HepG2 (cell line): ENCODE results near the gene HMBS. TPM values are rescaled to one million over a fixed set of nuclear protein-coding genes. Genes with fewer than 3 reads are reported as not detected.

Experiments
- AGO2 ChIP-seq: fragments of 200-400 bp; formaldehyde crosslinking; optimal IDR thresholded peaks from 2 replicates; pipeline ENCODE3; 2017; ENCODE audit warnings: mild to moderate bottlenecking, low read depth, low read length, moderate library complexity
- ARNT2 ChIP-seq: sonication (generic); formaldehyde crosslinking; IDR thresholded peaks from 2 replicates; pipeline ENCODE4 v1.8.0; 2022; ENCODE audit warnings: mild to moderate bottlenecking, low read depth, missing genetic modification reagents, moderate library complexity
- CENPX ChIP-seq: sonication (generic); formaldehyde crosslinking; IDR thresholded peaks from 2 replicates; pipeline ENCODE4 v1.9.0; 2021; ENCODE audit warnings: mild to moderate bottlenecking, missing genetic modification reagents, moderate library complexity
- CHD4 ChIP-seq: fragments of 200-600 bp; sonication (generic); IDR thresholded peaks from 2 replicates; pipeline ENCODE4 v1.7.0; 2017; ENCODE audit warnings: mild to moderate bottlenecking, low read length, borderline replicate concordance
- FOXC1 ChIP-seq: sonication (generic); formaldehyde crosslinking; IDR thresholded peaks from 2 replicates; pipeline ENCODE4 v1.8.0; 2022; ENCODE audit warnings: mild to moderate bottlenecking, missing genetic modification reagents, borderline replicate concordance
- FOXO4 ChIP-seq: sonication (generic); formaldehyde crosslinking; conservative IDR thresholded peaks from 2 replicates; pipeline ENCODE4 v1.8.1; 2023; ENCODE audit warnings: missing genetic modification reagents
- KLF11 ChIP-seq: IDR thresholded peaks from 2 replicates; pipeline ENCODE4 v1.6.1; 2016; ENCODE audit warnings: missing compliant biosample characterization
- MIER3 ChIP-seq: IDR thresholded peaks from 2 replicates; pipeline ENCODE4 v1.6.1; 2016; ENCODE audit warnings: missing compliant biosample characterization, borderline replicate concordance
- POLR2AphosphoS5 ChIP-seq: IDR thresholded peaks from 2 replicates; pipeline ENCODE4 v1.6.1; 2012; ENCODE audit warnings: low read depth, low read length
- POLR2G ChIP-seq: fragments of 200-400 bp; formaldehyde crosslinking; IDR thresholded peaks from 2 replicates; pipeline ENCODE4 v1.6.1; 2018; ENCODE audit warnings: mild to moderate bottlenecking, low read depth, low read length, moderate library complexity
- SAFB2 ChIP-seq: sonication (generic); formaldehyde crosslinking; IDR thresholded peaks from 2 replicates; pipeline ENCODE4 v1.5.1; 2020; ENCODE audit warnings: missing genetic modification reagents, low read depth, mild to moderate bottlenecking, borderline replicate concordance
- STAT5B ChIP-seq: sonication (generic); formaldehyde crosslinking; IDR thresholded peaks from 2 replicates; pipeline ENCODE4 v1.4.0; 2020; ENCODE audit warnings: missing genetic modification reagents
- TCF7 ChIP-seq: sonication (generic); IDR thresholded peaks from 2 replicates; pipeline ENCODE4 v1.6.1; 2016; ENCODE audit warnings: antibody characterized with exemption, low read depth
- TFE3 ChIP-seq: IDR thresholded peaks from 2 replicates; pipeline ENCODE4 v1.6.1; 2016
- ZIK1 ChIP-seq: sonication (generic); formaldehyde crosslinking; IDR thresholded peaks from 2 replicates; pipeline ENCODE4 v1.5.0; 2020; ENCODE audit warnings: mild to moderate bottlenecking, low read depth, missing genetic modification reagents, borderline replicate concordance
- ZNF12 ChIP-seq: sonication (generic); formaldehyde crosslinking; IDR thresholded peaks from 2 replicates; pipeline ENCODE4 v1.5.0; 2020; ENCODE audit warnings: missing genetic modification reagents
- ZNF235 ChIP-seq: sonication (generic); formaldehyde crosslinking; IDR thresholded peaks from 2 replicates; pipeline ENCODE4 v1.8.1; 2023; ENCODE audit warnings: mild to moderate bottlenecking, missing genetic modification reagents, borderline replicate concordance
- ZNF574 ChIP-seq: sonication (generic); formaldehyde crosslinking; IDR thresholded peaks from 2 replicates; pipeline ENCODE4 v1.4.0; 2020; ENCODE audit warnings: missing genetic modification reagents
- polyA plus RNA-seq, 8 experiments: library from polyadenylated mRNA; depleted of rRNA in 3 of 8; stranded (reverse) in 7 of 8; unstranded in 1 of 8; fragments of >200 nt; fragmentation: Illumina TruSeq in 4 of 8; extraction: Trizol in 4 of 8; gene quantifications; 2 replicates each; pipeline versions ENCODE4 v1.2.1 to v1.2.3, GENCODE V29; 2011 to 2016; ENCODE audit warnings: low read depth in 4 of 8, missing spikeins in 1 of 8, mixed read lengths in 1 of 8; ENCODE audit not compliant: insufficient read depth in 1 of 8
- total RNA-seq, 5 experiments: library from RNA; depleted of rRNA; stranded (reverse); fragments of >200 nt; fragmentation: Illumina TruSeq; extraction: Trizol; gene quantifications; 2 replicates each; pipeline ENCODE4 v1.2.3, GENCODE V29; 2016; ENCODE audit warnings: low read depth in 1 of 5
- TF ChIP-seq, protein P1 (sequence below): IDR thresholded peaks from 2 replicates; pipeline ENCODE4 v1.6.1; 2012; ENCODE audit warnings: inconsistent platforms
- TF ChIP-seq, protein P2 (sequence below): sonication (generic); formaldehyde crosslinking; IDR thresholded peaks from 2 replicates; pipeline ENCODE4 v1.5.0; 2020; ENCODE audit warnings: missing genetic modification reagents, mild to moderate bottlenecking, borderline replicate concordance
- TF ChIP-seq, protein P3 (sequence below): sonication (generic); formaldehyde crosslinking; IDR thresholded peaks from 2 replicates; pipeline ENCODE4 v1.4.0; 2020; ENCODE audit warnings: missing genetic modification reagents

HMBS gene
- total and polyA plus RNA-seq, 2 of the 13 experiments (the other 11 are each of a cell fraction or from before 2014, with no cell fraction given): 9.4 to 46.9 TPM

GRCh38 chr11:119092880-119093842, 8.5 kb downstream of the HMBS start (continued):
- TF ChIP-seq FOXO4 (CRISPR knock-in tag) (0 out of 2 replicates have a peak, but pooled peaks have one; percentile 23), ZNF12 (CRISPR knock-in tag) (no peak), TCF7 (peak; percentile 33; the same call in 1 of the 2 replicates), CENPX (0 out of 2 replicates have a peak, but pooled peaks have one; percentile 27), ARNT2 (peak; percentile 56; the same call in 1 of the 2 replicates), ZIK1 (CRISPR knock-in tag) (no peak), KLF11 (0 out of 2 replicates have a peak, but pooled peaks have one; percentile 20), POLR2AphosphoS5 (peak; percentile 22), FOXC1 (no peak), CHD4 (no peak), STAT5B (no peak), ZNF574 (CRISPR knock-in tag) (0 out of 2 replicates have a peak, but pooled peaks have one; percentile 35), ZNF235 (CRISPR knock-in tag) (0 out of 2 replicates have a peak, but pooled peaks have one; percentile 17), TFE3 (CRISPR knock-in tag) (no peak), AGO2 (peak; percentile 50), MIER3 (no peak), SAFB2 (CRISPR knock-in tag) (0 out of 2 replicates have a peak, but pooled peaks have one; percentile 3), POLR2G (peak; percentile 39; the same call in 1 of the 2 replicates)
- TF ChIP-seq, protein P1, sequence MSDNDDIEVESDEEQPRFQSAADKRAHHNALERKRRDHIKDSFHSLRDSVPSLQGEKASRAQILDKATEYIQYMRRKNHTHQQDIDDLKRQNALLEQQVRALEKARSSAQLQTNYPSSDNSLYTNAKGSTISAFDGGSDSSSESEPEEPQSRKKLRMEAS: 0 out of 2 replicates have a peak, but pooled peaks have one; percentile 6
- TF ChIP-seq, protein P2, sequence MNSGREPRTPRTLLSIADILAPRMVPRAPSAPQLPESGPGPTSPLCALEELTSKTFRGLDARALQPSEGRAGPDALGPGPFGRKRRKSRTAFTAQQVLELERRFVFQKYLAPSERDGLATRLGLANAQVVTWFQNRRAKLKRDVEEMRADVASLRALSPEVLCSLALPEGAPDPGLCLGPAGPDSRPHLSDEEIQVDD (CRISPR knock-in tag): no peak
- TF ChIP-seq, protein P3, sequence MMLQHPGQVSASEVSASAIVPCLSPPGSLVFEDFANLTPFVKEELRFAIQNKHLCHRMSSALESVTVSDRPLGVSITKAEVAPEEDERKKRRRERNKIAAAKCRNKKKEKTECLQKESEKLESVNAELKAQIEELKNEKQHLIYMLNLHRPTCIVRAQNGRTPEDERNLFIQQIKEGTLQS (CRISPR knock-in tag): no peak
